GM18508 (cell line): ENCODE measurements around the gene CDH4.

Experiments used
- ATAC-seq: cut with Tn5 transposase; IDR thresholded peaks from one replicate; pipeline ENCODE4 v1.9.1; 2021; ENCODE audit warnings: moderate number of reproducible peaks; ENCODE audit not compliant: insufficient read depth, unreplicated experiment

The CDH4 gene

GRCh38 chr20:61730631-61731362 is 478.7 kb downstream of the CDH4 start:
- no peak for ATAC-seq

- no peak for ATAC-seq
Observed at GRCh38 chr20:61731363-61732181, 479.5 kb downstream of the CDH4 start.

- no peak for ATAC-seq
Observed at GRCh38 chr20:61732511-61733210, 480.6 kb downstream of the CDH4 start.

DNA sequence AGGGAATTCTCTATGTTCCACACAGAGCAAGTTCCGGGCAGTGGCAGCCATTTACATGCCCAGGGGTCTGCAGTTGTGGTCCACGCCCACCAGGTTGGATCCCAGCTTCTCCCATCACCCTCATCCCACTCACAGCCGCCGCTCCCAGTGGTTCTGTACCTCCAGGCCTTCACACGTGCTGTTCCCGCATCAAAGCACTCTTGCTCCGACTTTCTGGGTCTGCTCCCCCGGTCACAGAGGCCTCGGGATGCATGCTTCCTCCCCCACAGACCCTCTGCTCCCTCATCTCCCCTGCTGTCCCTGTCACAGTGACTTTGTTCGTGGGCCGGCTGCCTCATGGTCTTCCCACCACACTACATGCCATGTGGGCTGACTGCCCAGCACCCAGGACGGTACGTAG is 481.2 kb downstream of the CDH4 start:
- ATAC-seq, result no peak

DNA sequence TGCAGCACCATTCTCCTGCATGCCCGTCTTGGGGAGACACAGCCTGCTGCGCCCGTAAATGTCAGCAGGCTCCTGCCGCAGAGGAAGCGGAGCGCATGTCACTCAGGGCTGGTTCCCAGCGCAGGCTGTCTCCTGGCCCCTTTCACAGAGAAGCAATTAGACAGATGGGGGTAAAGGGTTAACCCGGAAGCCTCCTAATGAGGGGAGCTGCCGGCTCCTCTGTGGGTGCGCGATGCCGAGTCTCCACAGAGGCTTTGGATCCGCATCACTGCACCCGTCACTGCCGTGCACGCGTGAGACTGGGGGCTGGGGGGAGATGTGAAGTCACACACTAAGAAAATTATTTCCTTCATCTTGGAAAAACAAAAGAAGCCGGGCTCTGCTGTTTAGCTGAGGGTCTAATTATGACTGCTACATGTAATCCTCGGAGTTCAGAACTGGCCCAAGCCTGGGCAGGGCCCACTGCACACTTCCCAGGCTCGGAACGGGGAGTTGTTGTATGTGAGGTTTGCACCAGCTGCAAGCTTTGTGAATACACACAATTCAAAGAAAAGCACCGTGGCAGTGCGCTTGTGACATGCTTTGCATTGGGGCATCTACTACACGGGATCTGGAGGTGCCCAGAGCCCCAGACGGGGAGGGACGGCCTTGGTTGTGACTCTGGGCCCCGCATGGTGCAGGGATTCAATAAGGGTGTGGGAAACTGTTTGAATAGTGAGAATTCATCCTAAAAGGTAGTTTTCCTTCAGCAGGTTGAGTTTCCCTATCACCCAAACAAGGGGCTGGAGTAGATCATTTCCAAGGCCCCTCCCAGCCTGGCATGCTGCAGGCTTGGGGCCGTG is 482.1 kb downstream of the CDH4 start:
- no peak for ATAC-seq

DNA sequence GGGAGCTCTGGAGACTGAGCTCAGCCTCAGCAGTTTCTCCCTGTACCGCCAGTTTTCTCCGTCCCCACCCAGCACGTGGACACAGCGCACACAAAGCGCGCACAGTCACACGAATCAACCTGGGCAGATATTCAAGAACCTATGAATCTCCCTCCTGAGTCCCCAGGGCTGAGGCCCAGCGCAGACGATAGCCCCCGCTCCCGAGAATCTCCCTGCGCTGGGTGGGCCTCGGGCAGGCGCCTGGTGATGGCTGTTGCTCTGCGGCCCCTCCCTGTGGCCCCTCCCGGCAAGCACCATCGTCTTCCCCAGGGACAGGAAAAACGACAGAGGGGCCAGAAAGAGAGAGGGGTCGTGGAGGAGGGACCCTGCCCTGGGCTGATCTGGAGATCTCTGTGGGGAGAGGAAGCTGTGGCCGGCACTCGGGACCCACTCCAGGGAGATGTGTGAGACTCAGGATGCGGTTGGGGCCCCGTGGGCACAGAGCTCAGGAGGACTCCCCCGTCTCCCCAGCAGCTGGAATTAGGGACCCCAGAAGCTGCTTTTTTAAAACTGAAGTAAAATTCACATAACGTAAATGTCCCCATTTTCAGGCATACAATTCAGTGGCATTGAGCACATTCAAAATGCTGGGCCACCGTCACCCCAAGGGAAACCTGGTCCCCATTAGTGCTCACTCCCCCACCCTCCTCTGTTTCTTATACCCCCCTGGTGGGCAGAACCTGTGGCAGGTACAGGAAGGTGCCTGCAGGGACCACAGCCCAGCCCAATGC is 482.9 kb downstream of the CDH4 start:
- ATAC-seq, result no peak

DNA sequence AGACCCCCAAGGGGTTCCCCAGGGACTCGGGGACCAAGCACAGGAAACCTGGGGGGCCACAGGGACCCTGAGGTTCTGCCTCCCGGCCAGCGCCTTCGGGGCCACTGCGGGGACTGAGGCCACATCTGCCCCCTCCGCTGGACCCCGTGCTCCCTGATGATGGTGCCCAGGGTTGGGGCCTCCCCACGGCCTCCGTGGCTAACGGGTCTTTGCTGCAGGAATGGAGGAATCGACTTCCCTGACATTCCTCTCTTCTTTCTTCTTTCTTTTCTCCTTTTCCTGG is 483.4 kb downstream of the CDH4 start:
- ATAC-seq, result no peak

- ATAC-seq, result no peak
Observed at GRCh38 chr20:61736001-61736635, 484.1 kb downstream of the CDH4 start.

DNA sequence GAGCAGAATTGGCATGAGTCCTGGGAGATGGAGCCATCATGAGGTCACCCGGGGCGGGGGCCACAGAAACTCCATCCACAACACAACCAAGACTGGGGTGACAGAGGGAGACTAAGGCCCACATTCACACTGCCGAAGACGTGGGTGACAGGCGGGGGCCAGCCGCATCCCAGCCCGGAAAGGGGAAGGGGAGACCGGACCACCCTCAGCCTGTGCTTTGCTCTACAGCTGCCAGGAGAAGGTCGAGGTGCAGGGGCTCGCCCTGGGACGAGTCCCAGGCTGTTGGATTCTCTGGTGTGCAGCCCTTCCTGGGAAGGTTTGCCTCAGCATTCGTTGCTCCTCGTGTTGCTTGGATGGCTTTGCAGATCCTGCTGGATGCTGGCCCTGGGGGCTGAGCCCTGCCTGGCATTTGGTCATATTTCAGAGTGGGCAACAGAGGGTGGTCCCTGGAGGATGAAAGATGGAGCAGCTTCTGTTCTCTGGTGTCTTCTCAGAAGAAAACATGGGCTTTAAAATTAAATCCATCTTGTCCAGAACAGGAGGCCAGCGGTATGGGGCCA is 484.8 kb downstream of the CDH4 start:
- ATAC-seq, result no peak

DNA sequence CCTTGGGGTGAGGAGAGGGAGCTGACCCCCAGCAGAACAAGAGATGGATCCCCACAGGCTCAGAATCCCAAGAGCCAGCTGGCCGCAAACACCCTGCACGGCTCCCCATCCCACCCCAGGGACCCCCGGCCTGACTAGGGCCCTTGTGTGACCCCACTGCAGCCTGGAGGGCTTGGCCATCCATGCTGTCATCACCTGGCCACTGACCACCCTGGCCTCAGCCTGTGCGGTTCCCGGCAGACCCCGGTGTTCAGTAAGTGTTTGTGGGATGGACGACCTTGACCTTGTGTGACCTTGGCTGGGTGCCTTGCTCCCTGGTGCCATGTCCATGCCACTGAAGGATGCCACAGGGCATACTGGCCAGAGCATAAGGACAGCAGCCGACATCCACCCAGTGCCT is 485.3 kb downstream of the CDH4 start:
- ATAC-seq, result no peak

DNA sequence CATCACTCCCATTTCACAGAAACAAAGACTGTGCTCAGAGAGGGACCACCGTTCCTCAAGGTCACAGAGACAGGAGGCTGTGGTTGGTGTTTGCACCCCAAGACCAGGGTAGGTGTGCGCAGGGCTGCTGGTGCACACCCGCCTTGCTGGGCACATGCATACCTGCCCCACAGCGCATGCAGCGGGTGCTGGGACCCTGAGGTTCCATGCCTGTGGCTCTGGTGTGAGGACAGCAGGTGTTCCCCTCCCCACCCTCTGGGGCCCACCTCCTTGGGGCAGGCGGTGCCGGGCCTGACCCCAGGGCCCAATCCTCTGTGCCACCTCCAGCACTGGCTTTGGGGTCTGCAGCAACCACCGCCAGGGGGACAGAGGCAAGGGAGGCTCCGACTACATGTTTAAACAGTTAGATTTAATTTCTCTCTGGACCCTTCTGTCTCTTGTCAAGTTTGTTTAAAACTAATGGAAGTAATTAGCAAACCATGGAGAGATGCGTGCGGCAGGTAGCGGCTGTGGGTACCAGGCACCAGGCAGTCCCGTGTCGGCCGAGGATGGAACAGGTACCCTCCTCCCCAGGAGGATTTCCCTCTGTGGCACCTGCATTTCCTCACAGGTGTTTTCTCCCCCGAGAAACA is 485.9 kb downstream of the CDH4 start:
- ATAC-seq, result no peak

DNA sequence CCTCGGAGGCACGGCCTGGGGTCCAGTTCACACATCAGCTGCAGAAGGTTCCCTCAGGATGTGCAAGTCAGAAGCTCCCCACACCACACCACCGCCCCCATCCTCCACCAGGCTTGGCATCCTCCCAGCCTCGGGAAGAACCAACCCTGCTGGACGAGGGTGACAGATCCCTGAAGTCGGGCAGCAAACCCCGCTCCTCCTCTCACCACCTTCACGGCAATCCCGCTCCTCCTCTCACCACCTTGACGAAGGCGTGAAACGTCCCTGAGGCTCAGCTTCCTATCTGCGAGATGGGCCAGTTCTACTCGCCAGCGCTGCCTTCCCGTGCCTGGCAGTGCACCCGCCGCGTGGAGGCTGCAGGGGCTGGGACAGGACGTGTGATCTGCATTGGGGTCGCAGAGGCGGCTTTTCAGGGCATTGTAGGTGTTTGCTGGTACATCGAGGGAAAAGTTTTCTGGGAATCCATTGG is 486.6 kb downstream of the CDH4 start:
- ATAC-seq, result no peak

DNA sequence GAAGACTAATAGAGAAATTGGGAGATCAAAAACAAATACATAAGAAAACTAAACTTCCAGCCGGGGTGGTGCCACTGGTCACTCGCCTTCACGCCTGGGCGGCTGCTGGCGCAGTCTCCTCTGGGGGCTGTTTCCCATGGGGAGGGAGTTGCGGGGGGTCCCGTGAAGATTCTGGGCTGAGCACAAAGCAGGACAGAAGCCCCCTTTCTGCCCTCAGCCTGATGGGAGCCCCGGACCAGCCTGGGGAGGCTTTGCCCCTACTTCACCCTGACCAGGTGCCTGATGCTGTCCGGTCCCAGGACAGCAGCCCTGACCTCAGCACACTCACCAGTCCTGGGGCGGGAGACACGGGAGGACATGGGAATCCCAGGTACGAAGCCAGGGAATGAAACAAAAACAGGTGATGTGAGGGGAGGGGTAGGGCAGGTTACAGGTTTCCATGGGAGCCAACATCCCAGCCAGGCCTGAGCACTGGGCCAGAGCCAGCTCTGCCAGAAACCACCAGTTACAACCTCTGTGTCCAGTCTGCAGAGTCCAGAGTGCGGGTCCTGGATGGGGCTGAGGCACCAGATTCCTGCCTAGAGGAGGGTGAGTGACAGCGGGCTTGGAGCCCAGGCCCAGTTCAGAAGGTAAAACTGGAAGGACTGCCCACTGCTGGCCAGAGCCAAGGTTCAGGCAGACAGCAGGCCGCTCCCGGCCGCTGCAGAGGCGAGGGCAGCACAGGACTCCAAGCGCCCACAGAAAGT is 487.2 kb downstream of the CDH4 start:
- no peak for ATAC-seq

GRCh38 chr20:61739832-61740118 is 487.7 kb downstream of the CDH4 start:
- ATAC-seq, result no peak

DNA sequence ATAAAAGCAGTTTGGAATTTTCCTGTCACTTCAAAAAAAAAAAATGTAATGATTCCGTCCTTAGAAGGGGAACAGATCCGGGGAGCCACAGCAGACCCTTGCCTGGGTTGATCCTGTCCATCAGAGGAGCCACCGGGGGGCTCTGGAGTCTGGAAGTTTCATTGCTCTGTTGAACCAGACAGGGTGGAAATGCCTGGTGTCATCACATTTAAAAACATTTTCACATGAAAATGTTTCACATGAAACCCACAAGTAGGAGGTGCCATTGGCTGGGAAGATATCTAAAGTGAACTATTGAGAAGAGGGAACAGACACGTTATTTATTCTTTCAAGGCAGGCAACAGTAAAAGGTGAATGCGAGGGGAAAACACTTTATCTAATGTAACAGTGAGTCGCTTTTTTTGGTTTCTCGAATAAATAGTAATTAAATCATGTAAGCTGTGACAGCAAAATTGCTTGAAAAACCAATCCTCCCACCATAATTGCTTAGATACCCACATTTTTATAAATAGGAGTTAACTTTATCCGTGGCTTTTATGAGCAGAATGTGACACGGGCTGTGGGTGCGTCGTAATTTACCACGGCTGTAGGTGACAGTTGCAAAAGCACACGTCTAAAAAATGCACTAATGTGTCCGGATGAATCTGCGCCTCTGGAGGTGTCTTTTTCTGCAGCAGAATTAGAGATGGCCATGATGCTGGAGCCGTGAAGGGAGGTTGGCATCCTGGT is 490.2 kb downstream of the CDH4 start:
- no peak for ATAC-seq

DNA sequence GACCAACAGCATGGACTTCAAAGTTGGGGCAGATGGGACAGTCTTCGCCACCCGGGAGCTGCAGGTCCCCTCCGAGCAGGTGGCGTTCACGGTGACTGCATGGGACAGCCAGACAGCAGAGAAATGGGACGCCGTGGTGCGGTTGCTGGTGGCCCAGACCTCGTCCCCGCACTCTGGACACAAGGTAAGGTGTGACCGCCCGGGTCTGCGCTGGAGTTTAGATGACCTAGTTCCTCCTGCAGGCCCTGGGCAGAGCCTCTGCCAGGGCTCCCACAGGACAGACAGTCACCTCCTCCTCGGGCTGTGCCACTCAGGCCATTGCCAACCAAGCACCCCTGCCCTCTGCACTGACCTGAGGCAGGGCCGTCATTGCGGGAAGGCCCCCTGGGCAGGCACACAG is 491.5 kb downstream of the CDH4 start:
- no peak for ATAC-seq

DNA sequence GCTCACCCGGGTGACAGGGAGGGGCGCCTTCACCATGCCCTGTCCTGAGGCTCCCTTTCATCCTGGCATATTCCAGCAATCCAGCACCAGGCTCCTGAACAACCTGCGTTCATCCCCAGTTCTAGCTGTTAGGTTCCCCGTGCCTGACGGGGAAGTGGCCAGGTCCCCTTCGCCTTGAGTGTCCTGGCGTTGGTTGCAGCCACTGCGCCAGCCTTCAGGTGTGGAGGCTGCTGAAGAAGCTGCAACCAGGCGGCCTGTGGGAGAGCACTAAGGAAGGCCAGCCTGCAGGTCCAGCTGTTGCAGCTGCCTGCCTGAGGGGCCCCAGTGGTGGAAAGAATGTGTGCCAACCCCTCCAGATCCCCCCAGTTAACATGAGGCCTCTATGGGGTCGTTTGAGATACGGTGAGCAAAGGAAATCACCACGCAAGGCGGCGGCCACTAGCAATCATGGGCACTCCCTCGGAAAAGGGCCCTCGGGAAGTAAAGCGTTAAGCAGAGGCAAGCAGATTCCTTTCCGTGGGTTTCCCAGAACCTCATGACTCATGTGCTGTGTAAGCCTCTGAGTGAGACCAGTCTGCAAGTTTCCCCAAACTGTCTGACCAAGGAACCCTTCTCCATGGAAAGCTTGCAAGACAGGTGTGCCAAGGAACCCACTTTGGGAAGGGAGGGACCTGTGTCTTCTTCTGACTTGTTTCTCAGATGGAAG is 492.8 kb downstream of the CDH4 start:
- no peak for ATAC-seq
